B cell (primary cell): ENCODE measurements around the gene SLC5A10. TPM values are rescaled to one million over a fixed set of nuclear protein-coding genes. Genes with fewer than 3 reads are reported as not detected.
"Not testable (repeated sequence)": the region's sequence is repeated elsewhere in the genome, so short reads cannot be mapped to it uniquely, and the experiment has no call there.

ENCODE experiments used
- ATAC-seq: fragments of 200-7000 bp; cut with Tn5 transposase; one replicate; pipeline ENCODE4 v1.10.0; 2021; ENCODE audit warnings: low read depth, mild to moderate bottlenecking, moderate number of reproducible peaks, moderate library complexity
- CTCF ChIA-PET: fragments of 350-600 bp; sonication (Branson Sonifier 250); formaldehyde crosslinking; loops from one replicate; lab custom pipeline; 2021; ENCODE audit warnings: antibody characterized with exemption, inconsistent platforms; lab: Charles Lee
- POLR2A ChIA-PET: fragments of 350-600 bp; sonication (Branson Sonifier 250); formaldehyde crosslinking; loops from one replicate; lab custom pipeline; 2021; ENCODE audit warnings: antibody characterized with exemption; lab: Charles Lee
- DNase-seq: peaks from one replicate; pipeline ENCODE4 v3.0.0; 2013
- H2AFZ ChIP-seq: 2 replicates; pipeline ENCODE4 v1.6.1; 2012; ENCODE audit warnings: mild to moderate bottlenecking, low read depth, low read length; ENCODE audit not compliant: insufficient read depth, poor library complexity, severe bottlenecking
- H3K27ac ChIP-seq, 2 donors: 1 replicate in 1 of 2; 2 replicates in 1 of 2; pipeline ENCODE4 v1.5.1; 2012 to 2013; ENCODE audit warnings: low read length in 2 of 2, mild to moderate bottlenecking in 2 of 2, moderate library complexity in 1 of 2
- H3K27me3 ChIP-seq, 4 experiments: fragments of 200-600 bp in 1 of 4; sonication (generic) in 1 of 4; replicated peaks in 1 of 4; 1 replicate in 2 of 4; 2 replicates in 2 of 4; pipeline versions ENCODE4 v1.6.1 to v1.7.0; 2013 to 2016; ENCODE audit warnings: low read length in 3 of 4, mild to moderate bottlenecking in 2 of 4, mixed read lengths in 1 of 4, moderate library complexity in 1 of 4; ENCODE audit not compliant: insufficient read depth in 4 of 4, control insufficient read depth in 3 of 4; ENCODE audit errors: control extremely low read depth in 1 of 4
- H3K36me3 ChIP-seq, 2 experiments: replicated peaks in 1 of 2; 1 replicate in 1 of 2; 2 replicates in 1 of 2; pipeline versions ENCODE4 v1.6.1 to v1.7.1; 2013; ENCODE audit warnings: low read length in 1 of 2; ENCODE audit not compliant: insufficient read depth in 2 of 2, control insufficient read depth in 1 of 2; ENCODE audit errors: control extremely low read depth in 1 of 2, extremely low read depth in 1 of 2
- H3K4me1 ChIP-seq, 2 donors: fragments of 200-600 bp in 1 of 2; sonication (generic) in 1 of 2; 1 replicate in 1 of 2; 2 replicates in 1 of 2; pipeline versions ENCODE4 v1.5.1 to v1.6.1; 2013 to 2017; ENCODE audit warnings: low read length in 2 of 2; ENCODE audit not compliant: control insufficient read depth in 2 of 2, insufficient read depth in 2 of 2
- H3K4me2 ChIP-seq: replicated peaks from 2 replicates; pipeline ENCODE3; 2012; ENCODE audit warnings: mild to moderate bottlenecking, low read depth, low read length; ENCODE audit not compliant: poor library complexity, severe bottlenecking
- H3K4me3 ChIP-seq, 5 experiments: fragments of 200-600 bp in 1 of 5; sonication (generic) in 1 of 5; 1 replicate in 3 of 5; 2 replicates in 2 of 5; pipeline versions ENCODE4 v1.5.1 to v1.7.0; 2011 to 2016; ENCODE audit warnings: low read length in 4 of 5, mild to moderate bottlenecking in 4 of 5, low read depth in 2 of 5, control low read depth in 1 of 5, moderate library complexity in 1 of 5; ENCODE audit not compliant: insufficient read depth in 1 of 5; ENCODE audit errors: control extremely low read depth in 1 of 5, extremely low read depth in 1 of 5
- H3K79me2 ChIP-seq: fragments of 200-600 bp; sonication (generic); one replicate; pipeline ENCODE4 v1.6.0; 2016; ENCODE audit warnings: low read length; ENCODE audit not compliant: control insufficient read depth, insufficient read depth
- H3K9ac ChIP-seq: fragments of 200-600 bp; sonication (generic); 2 replicates; pipeline ENCODE4 v1.6.1; 2017; ENCODE audit warnings: mild to moderate bottlenecking, low read length, moderate library complexity
- H3K9me3 ChIP-seq, 3 donors: one replicate each; pipeline versions ENCODE4 v1.6.1 to v1.7.1; 2013; ENCODE audit warnings: low read length in 2 of 3; ENCODE audit not compliant: control insufficient read depth in 2 of 3, insufficient read depth in 1 of 3; ENCODE audit errors: control extremely low read depth in 1 of 3
- H4K20me1 ChIP-seq: 2 replicates; pipeline ENCODE4 v1.6.0; 2012; ENCODE audit warnings: mild to moderate bottlenecking, low read length; ENCODE audit not compliant: insufficient read depth, control insufficient read depth, poor library complexity, severe bottlenecking
- H3K27ac Mint-ChIP-seq: one replicate; pipeline ENCODE4 v1.8.0; 2021; ENCODE audit warnings: mixed read lengths
- H3K27me3 Mint-ChIP-seq: one replicate; pipeline ENCODE4 v1.8.0; 2021; ENCODE audit warnings: mixed read lengths
- H3K4me1 Mint-ChIP-seq: one replicate; pipeline ENCODE4 v1.8.0; 2021; ENCODE audit warnings: mixed read lengths
- H3K4me3 Mint-ChIP-seq: one replicate; pipeline ENCODE4 v1.8.0; 2021; ENCODE audit warnings: mixed read lengths
- H3K9me3 Mint-ChIP-seq: one replicate; pipeline ENCODE4 v1.8.0; 2022; ENCODE audit warnings: mixed read lengths; ENCODE audit not compliant: insufficient read depth
- WGBS: methylation state at CpG from one replicate; pipeline ENCODE4 v1.1.5; 2013; ENCODE audit warnings: missing lambda C conversion rate; ENCODE audit not compliant: insufficient coverage; 5-methylcytosine and 5-hydroxymethylcytosine counted together
- intact Hi-C: fragments of 100-400 bp; cut with micrococcal nuclease; formaldehyde crosslinking; loops from one replicate; pipeline ENCODE4 v1.10.0; 2022
- polyA plus RNA-seq: library from polyadenylated mRNA; depleted of rRNA; stranded (reverse); fragments of >200 nt; gene quantifications from 2 replicates; pipeline ENCODE4 v1.2.3, GENCODE V29; 2012
- total RNA-seq, 2 donors: library from RNA; stranded (reverse); fragments of 120-200 nt in 1 of 2; gene quantifications; 1 replicate in 1 of 2; 2 replicates in 1 of 2; pipeline versions ENCODE4 v1.2.3 to v1.2.4, GENCODE V29; 2013 to 2022

The SLC5A10 gene
- total and polyA plus RNA-seq, 2 donors (not counting 1 experiment from before 2014, with no cell fraction given), result not detected

DNA sequence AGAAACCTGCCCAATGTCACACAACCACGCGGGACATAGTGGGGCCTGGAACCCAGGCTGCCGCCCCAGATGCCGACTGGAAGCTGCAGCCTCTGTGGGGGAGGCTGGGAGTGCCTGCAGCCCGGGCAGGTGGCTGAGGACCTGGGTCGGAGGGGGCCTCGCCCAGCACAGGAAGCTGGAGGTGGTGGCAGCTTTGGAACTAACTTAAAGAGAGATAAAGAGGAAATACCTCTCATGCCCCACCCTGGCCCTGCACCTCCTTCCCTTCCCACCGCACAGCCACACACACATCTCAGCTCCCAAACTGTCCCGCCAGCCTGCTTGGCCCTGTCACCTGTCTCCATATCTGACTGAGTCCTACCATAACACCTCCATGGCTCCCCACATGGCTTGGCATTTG lies 88.4 kb downstream of the SLC5A10 start:
- H3K4me3 ChIP-seq, H3K27ac ChIP-seq, H3K27me3 ChIP-seq, CTCF ChIA-PET, H3K4me3 Mint-ChIP-seq, H2AFZ ChIP-seq, H3K79me2 ChIP-seq, intact Hi-C loops, H3K4me2 ChIP-seq, H3K27me3 Mint-ChIP-seq, H3K4me1 ChIP-seq, H4K20me1 ChIP-seq, POLR2A ChIA-PET, H3K9me3 ChIP-seq, H3K9me3 Mint-ChIP-seq, DNase-seq, H3K4me1 Mint-ChIP-seq, H3K36me3 ChIP-seq, H3K27ac Mint-ChIP-seq, H3K9ac ChIP-seq: not testable (repeated sequence)
- ATAC-seq, result peak; percentile 4
- WGBS, result no CpG with 5 or more reads among the region's 9 CpGs

DNA sequence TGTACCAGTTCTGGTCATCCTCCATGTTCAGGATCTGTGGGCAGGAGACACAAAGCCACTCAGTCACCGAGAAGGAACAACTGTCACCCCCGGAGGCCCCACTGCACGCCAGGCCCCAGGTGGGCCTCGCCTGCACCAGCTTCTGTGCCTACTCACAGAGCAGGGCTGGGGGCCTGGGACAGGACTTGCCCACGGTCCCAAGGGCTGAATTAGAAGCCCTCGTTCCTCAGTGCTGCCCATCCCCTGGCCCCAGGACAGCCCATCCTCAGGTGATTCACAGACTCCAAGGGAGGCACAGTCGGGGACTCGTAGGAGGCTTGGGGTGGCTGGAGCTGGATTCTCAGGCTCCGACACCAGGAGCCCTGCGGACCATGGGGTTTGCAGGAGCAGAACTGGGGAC lies 89.9 kb downstream of the SLC5A10 start:
- H3K27ac Mint-ChIP-seq, ATAC-seq, H3K4me1 Mint-ChIP-seq, H3K9ac ChIP-seq, intact Hi-C loops, H3K27me3 ChIP-seq, H3K79me2 ChIP-seq, H3K9me3 Mint-ChIP-seq, DNase-seq, H4K20me1 ChIP-seq, CTCF ChIA-PET, H3K36me3 ChIP-seq, H3K9me3 ChIP-seq, H3K4me3 Mint-ChIP-seq, H2AFZ ChIP-seq, H3K4me1 ChIP-seq, H3K27me3 Mint-ChIP-seq, POLR2A ChIA-PET, H3K4me2 ChIP-seq, H3K4me3 ChIP-seq: not testable (repeated sequence)
- H3K27ac ChIP-seq, result peak overlapping the region; percentile 44 to 51
- WGBS, result no CpG with 5 or more reads among the region's 10 CpGs

DNA sequence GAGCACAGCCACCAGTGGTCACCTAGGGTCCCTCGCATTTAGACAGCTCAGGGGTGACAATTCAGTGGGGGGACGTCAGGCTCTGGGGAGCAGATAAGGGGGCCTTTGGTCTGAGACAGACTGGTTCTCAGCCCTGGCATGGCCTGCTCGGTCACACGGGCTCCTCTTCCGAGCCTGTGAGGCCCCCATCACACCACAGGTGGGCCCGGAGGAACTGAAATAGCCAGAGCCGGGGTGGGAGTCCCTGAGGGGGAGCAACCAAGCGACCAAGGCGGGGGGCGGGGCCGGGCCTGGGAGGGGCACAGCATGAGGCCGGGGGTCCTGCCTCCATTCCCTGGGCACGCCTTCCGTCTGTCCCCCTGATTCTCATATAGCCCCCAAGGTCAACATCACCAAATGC lies 90.4 kb downstream of the SLC5A10 start:
- H3K4me1 ChIP-seq, H3K4me2 ChIP-seq, intact Hi-C loops, H3K4me1 Mint-ChIP-seq, H3K4me3 Mint-ChIP-seq, POLR2A ChIA-PET, H3K9me3 Mint-ChIP-seq, H3K27me3 Mint-ChIP-seq, H4K20me1 ChIP-seq, DNase-seq, H3K27me3 ChIP-seq, CTCF ChIA-PET, H3K4me3 ChIP-seq, H3K36me3 ChIP-seq, H3K9me3 ChIP-seq, H3K27ac ChIP-seq, H2AFZ ChIP-seq, H3K9ac ChIP-seq, H3K27ac Mint-ChIP-seq, H3K79me2 ChIP-seq: not testable (repeated sequence)
- WGBS, result no CpG with 5 or more reads among the region's 14 CpGs
- ATAC-seq, result peak; percentile 50

DNA sequence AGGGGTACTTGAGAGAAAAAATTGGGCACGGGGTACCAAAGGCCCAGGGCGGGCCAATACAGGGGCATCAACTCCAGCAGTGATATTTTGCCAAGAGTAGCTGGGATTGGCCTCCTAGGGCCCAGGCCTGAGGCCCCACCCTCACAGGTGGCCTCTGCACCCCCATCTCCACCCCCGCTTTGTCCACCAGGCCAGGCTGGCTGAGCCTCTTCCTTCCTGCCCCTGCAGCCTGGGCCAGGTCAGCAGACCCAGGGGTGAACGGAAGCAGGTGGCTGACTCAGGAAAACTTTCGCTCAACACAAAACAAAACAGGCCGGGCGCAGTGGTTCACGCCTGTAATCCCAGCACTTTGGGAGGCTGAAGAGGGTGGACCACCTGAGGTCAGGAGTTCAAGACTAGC lies 91.1 kb downstream of the SLC5A10 start:
- peak overlapping the region; percentile 29 to 52 for H3K27ac ChIP-seq
- CTCF ChIA-PET, H4K20me1 ChIP-seq, H3K4me2 ChIP-seq, DNase-seq, POLR2A ChIA-PET, H3K27me3 ChIP-seq, H3K9me3 ChIP-seq, H3K9ac ChIP-seq, H3K4me3 ChIP-seq, H3K27ac Mint-ChIP-seq, H3K4me3 Mint-ChIP-seq, H3K27me3 Mint-ChIP-seq, H3K9me3 Mint-ChIP-seq, H3K4me1 Mint-ChIP-seq, H3K79me2 ChIP-seq, H3K36me3 ChIP-seq, H2AFZ ChIP-seq, H3K4me1 ChIP-seq, intact Hi-C loops: not testable (repeated sequence)
- no CpG with 5 or more reads among the region's 8 CpGs for WGBS
- peak; percentile 34 for ATAC-seq
